SK-N-SH treated with all-trans-retinoic acid at 6 μM for 48 hours (cell line): ENCODE measurements around the gene HTD2.
"Not testable (repeated sequence)": the region's sequence is repeated elsewhere in the genome, so short reads cannot be mapped to it uniquely, and the experiment has no call there.

Experiments used
- ATAC-seq: fragments of 200-7000 bp; cut with Tn5 transposase; 3 replicates; pipeline ENCODE4 v1.9.1; 2020; ENCODE audit warnings: mild to moderate bottlenecking, moderate library complexity
- ARNTL ChIP-seq: fragments of 450-650 bp; formaldehyde crosslinking; IDR thresholded peaks from 2 replicates; pipeline ENCODE4 v1.5.0; 2020; ENCODE audit warnings: low read depth, mild to moderate bottlenecking, moderate library complexity, borderline replicate concordance
- BACH2 ChIP-seq: fragments of 250-450 bp; sonication (Bioruptor Pico); IDR thresholded peaks from 2 replicates; pipeline ENCODE4 v1.9.0; 2021; ENCODE audit warnings: mild to moderate bottlenecking, borderline replicate concordance
- CREB5 ChIP-seq: fragments of 250-450 bp; sonication (Bioruptor Pico); IDR thresholded peaks from 2 replicates; pipeline ENCODE4 v1.5.1; 2020; ENCODE audit warnings: low read depth, mild to moderate bottlenecking, moderate library complexity
- CSRNP3 ChIP-seq: fragments of 250-450 bp; sonication (Bioruptor Pico); IDR thresholded peaks from 2 replicates; pipeline ENCODE4 v1.5.1; 2021; ENCODE audit warnings: mild to moderate bottlenecking, moderate library complexity
- ESRRG ChIP-seq: fragments of 250-450 bp; sonication (Bioruptor Pico); IDR thresholded peaks from 2 replicates; pipeline ENCODE4 v1.6.1; 2021; ENCODE audit warnings: mild to moderate bottlenecking
- GLIS3 ChIP-seq: fragments of 250-450 bp; sonication (Bioruptor Pico); IDR thresholded peaks from 2 replicates; pipeline ENCODE4 v1.5.0; 2020; ENCODE audit warnings: mild to moderate bottlenecking, moderate library complexity
- ISL1 ChIP-seq: fragments of 250-450 bp; sonication (Bioruptor Pico); IDR thresholded peaks from 2 replicates; pipeline ENCODE4 v2.1.2; 2022; ENCODE audit warnings: mild to moderate bottlenecking, moderate library complexity
- OSR1 ChIP-seq: fragments of 250-450 bp; sonication (Bioruptor Pico); IDR thresholded peaks from 2 replicates; pipeline ENCODE4 v1.8.0; 2022; ENCODE audit warnings: moderate library complexity, mild to moderate bottlenecking, inconsistent platforms
- PATZ1 ChIP-seq: fragments of 250-450 bp; sonication (Bioruptor Pico); IDR thresholded peaks from 2 replicates; pipeline ENCODE4 v1.8.0; 2020; ENCODE audit warnings: mild to moderate bottlenecking, moderate library complexity, borderline replicate concordance
- POU6F1 ChIP-seq: fragments of 250-450 bp; sonication (Bioruptor Pico); IDR thresholded peaks from 2 replicates; pipeline ENCODE4 v1.8.0; 2021; ENCODE audit warnings: low read depth, mild to moderate bottlenecking, moderate library complexity, borderline replicate concordance
- RARB ChIP-seq: fragments of 250-450 bp; sonication (Bioruptor Pico); IDR thresholded peaks from 2 replicates; pipeline ENCODE4 v1.8.0; 2021; ENCODE audit warnings: mild to moderate bottlenecking, moderate library complexity
- SNAI2 ChIP-seq: fragments of 250-450 bp; sonication (Bioruptor Pico); IDR thresholded peaks from 2 replicates; pipeline ENCODE4 v1.5.0; 2020; ENCODE audit warnings: mild to moderate bottlenecking, moderate library complexity
- TOX ChIP-seq: fragments of 250-450 bp; sonication (Bioruptor Pico); IDR thresholded peaks from 2 replicates; pipeline ENCODE4 v1.8.0; 2021; ENCODE audit warnings: mild to moderate bottlenecking, moderate library complexity, borderline replicate concordance
- TSHZ2 ChIP-seq: fragments of 250-450 bp; sonication (Bioruptor Pico); IDR thresholded peaks from 2 replicates; pipeline ENCODE4 v1.5.0; 2020; ENCODE audit warnings: mild to moderate bottlenecking, moderate library complexity
- ZFP30 ChIP-seq: fragments of 450-650 bp; formaldehyde crosslinking; IDR thresholded peaks from 2 replicates; pipeline ENCODE4 v1.5.0; 2022; ENCODE audit warnings: mild to moderate bottlenecking, moderate library complexity
- ZNF565 ChIP-seq: fragments of 450-650 bp; formaldehyde crosslinking; conservative IDR thresholded peaks from 2 replicates; pipeline ENCODE4 v1.5.0; 2020; ENCODE audit warnings: low read depth, mild to moderate bottlenecking, moderate library complexity
- ZNF70 ChIP-seq: fragments of 450-650 bp; formaldehyde crosslinking; IDR thresholded peaks from 2 replicates; pipeline ENCODE4 v1.5.0; 2020; ENCODE audit warnings: mild to moderate bottlenecking, moderate library complexity
- ZNF8 ChIP-seq: fragments of 450-650 bp; formaldehyde crosslinking; IDR thresholded peaks from 2 replicates; pipeline ENCODE4 v1.5.0; 2020; ENCODE audit warnings: mild to moderate bottlenecking, moderate library complexity

The HTD2 gene

GRCh38 chr3:58337190-58337589 is 30.9 kb downstream of the HTD2 start (continued):
- no peak for TF ChIP-seq CREB5 (CRISPR knock-in tag)
- no peak for TF ChIP-seq ISL1 (CRISPR knock-in tag)
- no peak for TF ChIP-seq GLIS3 (CRISPR knock-in tag)
- no peak for TF ChIP-seq BACH2
- TF ChIP-seq ZNF8 = no peak

- ATAC-seq = not testable (repeated sequence)
Observed at GRCh38 chr3:58339146-58339545, 32.8 kb downstream of the HTD2 start.

- no peak for TF ChIP-seq GLIS3 (CRISPR knock-in tag)
- no peak for TF ChIP-seq ESRRG (CRISPR knock-in tag)
- no peak for TF ChIP-seq TSHZ2
- ATAC-seq = no peak
Observed at GRCh38 chr3:58340594-58341244, 34.4 kb downstream of the HTD2 start.

- TF ChIP-seq POU6F1 (CRISPR knock-in tag) = no peak
- TF ChIP-seq ISL1 (CRISPR knock-in tag) = no peak
- ATAC-seq = no peak
Observed at GRCh38 chr3:58341376-58341775, 35.1 kb downstream of the HTD2 start.

- no peak for ATAC-seq
- TF ChIP-seq OSR1 (CRISPR knock-in tag) (no peak), RARB (CRISPR knock-in tag) (no peak), ZNF565 (no peak), ZFP30 (CRISPR knock-in tag) (no peak), BACH2 (no peak), GLIS3 (CRISPR knock-in tag) (no peak), POU6F1 (CRISPR knock-in tag) (no peak), CREB5 (CRISPR knock-in tag) (no peak), TOX (CRISPR knock-in tag) (no peak), ARNTL (CRISPR knock-in tag) (no peak), ZNF8 (no peak), ESRRG (CRISPR knock-in tag) (no peak), CSRNP3 (CRISPR knock-in tag) (no peak), ZNF70 (CRISPR knock-in tag) (no peak), PATZ1 (CRISPR knock-in tag) (no peak), TSHZ2 (no peak), SNAI2 (CRISPR knock-in tag) (no peak)
Observed at GRCh38 chr3:58342676-58343075, 36.4 kb downstream of the HTD2 start.
